ENCODE results near the gene CNPY3.

Gene CNPY3

DNA sequence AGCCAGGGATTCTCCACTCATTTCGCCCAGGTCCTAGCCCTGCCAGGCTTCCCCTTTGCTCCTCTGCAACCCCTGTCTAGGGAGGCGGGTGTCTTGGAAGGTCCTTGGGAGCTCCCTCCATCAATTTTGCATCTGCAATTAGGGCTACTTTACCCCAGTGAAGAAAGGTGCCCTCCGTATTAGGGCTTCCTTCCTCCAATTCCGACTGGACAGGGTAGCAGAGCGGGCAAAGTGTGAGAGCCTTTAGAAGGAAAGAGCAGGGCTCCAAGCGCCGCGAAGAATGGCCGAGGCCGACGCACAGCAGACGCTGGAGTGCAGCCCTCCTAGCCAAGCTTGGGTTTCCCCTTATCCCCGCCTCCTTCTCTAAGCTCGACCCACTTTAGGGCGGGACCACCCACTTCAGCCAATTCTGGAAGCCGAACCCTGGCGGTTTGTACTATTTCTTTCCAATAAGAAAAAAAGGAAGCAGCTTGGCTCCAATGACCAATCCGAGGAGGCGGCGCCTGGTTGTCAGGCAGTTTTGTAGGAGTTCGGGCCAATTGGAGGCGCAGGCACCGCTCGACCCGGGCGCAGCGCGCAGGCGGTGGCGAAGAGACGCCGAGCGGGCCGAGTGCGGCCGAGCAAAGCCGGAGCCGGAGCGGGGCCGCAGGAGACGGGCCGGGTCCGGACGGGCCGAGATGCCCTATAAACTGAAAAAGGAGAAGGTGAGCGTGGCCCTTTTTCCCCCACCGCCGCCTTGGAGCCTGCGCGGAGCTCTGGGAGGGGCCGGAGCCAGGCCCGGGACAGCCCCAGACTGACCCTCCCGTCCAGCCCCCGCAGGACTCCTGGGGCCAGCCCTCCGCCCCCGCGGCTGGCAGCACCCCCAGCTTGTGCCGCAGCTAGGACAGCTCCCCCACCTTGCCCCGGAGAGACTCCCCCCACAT, 55.0 kb downstream of the CNPY3 start, which contains the start of gene PPP2R5D (continued):
- TF ChIP-seq KLF9 (tag by site-specific recombination; IDR thresholded peaks at IDR 0.05; ENCODE audit: low read depth) (no peak), GLIS2 (tag by site-specific recombination; IDR thresholded peaks at IDR 0.05) (peak; percentile 89), ZNF221 (tag by site-specific recombination; IDR thresholded peaks at IDR 0.05; ENCODE audit: borderline replicate concordance) (no peak), ZNF404 (tag by site-specific recombination; IDR thresholded peaks at IDR 0.05) (no peak), ZNF501 (tag by site-specific recombination; IDR thresholded peaks at IDR 0.05) (0 out of 2 replicates have a peak, but pooled peaks have one; percentile 19), ZNF664 (tag by site-specific recombination; IDR thresholded peaks at IDR 0.05) (no peak), ZNF560 (tag by site-specific recombination; IDR thresholded peaks at IDR 0.05; ENCODE audit: borderline replicate concordance) (no peak), ZNF670 (tag by site-specific recombination; IDR thresholded peaks at IDR 0.05; ENCODE audit: low read depth) (no peak), ZNF16 (tag by site-specific recombination; IDR thresholded peaks at IDR 0.05; ENCODE audit: low read depth) (no peak), ZNF37A (tag by site-specific recombination; IDR thresholded peaks at IDR 0.05) (no peak), SCRT2 (tag by site-specific recombination; IDR thresholded peaks at IDR 0.05) (no peak), MYNN (tag by site-specific recombination; IDR thresholded peaks at IDR 0.05; ENCODE audit: borderline replicate concordance) (no peak), ZNF335 (tag by site-specific recombination; conservative IDR thresholded peaks at IDR 0.05) (peak; percentile 70), ZNF558 (tag by site-specific recombination; IDR thresholded peaks at IDR 0.05) (no peak), SP3 (tag by site-specific recombination; IDR thresholded peaks at IDR 0.05) (peak; percentile 74)
- TF ChIP-seq, protein P1, sequence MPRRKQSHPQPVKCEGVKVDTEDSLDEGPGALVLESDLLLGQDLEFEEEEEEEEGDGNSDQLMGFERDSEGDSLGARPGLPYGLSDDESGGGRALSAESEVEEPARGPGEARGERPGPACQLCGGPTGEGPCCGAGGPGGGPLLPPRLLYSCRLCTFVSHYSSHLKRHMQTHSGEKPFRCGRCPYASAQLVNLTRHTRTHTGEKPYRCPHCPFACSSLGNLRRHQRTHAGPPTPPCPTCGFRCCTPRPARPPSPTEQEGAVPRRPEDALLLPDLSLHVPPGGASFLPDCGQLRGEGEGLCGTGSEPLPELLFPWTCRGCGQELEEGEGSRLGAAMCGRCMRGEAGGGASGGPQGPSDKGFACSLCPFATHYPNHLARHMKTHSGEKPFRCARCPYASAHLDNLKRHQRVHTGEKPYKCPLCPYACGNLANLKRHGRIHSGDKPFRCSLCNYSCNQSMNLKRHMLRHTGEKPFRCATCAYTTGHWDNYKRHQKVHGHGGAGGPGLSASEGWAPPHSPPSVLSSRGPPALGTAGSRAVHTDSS (tag by site-specific recombination; IDR thresholded peaks at IDR 0.05), result no peak
- TF ChIP-seq, protein P2, sequence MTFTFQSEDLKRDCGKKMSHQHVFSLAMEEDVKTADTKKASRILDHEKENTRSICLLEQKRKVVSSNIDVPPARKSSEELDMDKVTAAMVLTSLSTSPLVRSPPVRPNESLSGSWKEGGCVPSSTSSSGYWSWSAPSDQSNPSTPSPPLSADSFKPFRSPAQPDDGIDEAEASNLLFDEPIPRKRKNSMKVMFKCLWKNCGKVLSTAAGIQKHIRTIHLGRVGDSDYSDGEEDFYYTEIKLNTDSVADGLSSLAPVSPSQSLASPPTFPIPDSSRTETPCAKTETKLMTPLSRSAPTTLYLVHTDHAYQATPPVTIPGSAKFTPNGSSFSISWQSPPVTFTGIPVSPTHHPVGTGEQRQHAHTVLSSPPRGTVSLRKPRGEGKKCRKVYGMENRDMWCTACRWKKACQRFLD (tag by site-specific recombination; IDR thresholded peaks at IDR 0.05), result no peak
- TF ChIP-seq, protein P3, sequence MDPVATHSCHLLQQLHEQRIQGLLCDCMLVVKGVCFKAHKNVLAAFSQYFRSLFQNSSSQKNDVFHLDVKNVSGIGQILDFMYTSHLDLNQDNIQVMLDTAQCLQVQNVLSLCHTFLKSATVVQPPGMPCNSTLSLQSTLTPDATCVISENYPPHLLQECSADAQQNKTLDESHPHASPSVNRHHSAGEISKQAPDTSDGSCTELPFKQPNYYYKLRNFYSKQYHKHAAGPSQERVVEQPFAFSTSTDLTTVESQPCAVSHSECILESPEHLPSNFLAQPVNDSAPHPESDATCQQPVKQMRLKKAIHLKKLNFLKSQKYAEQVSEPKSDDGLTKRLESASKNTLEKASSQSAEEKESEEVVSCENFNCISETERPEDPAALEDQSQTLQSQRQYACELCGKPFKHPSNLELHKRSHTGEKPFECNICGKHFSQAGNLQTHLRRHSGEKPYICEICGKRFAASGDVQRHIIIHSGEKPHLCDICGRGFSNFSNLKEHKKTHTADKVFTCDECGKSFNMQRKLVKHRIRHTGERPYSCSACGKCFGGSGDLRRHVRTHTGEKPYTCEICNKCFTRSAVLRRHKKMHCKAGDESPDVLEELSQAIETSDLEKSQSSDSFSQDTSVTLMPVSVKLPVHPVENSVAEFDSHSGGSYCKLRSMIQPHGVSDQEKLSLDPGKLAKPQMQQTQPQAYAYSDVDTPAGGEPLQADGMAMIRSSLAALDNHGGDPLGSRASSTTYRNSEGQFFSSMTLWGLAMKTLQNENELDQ (tag by site-specific recombination; IDR thresholded peaks at IDR 0.05; ENCODE audit: low read depth), result no peak
- TF ChIP-seq, protein P4, sequence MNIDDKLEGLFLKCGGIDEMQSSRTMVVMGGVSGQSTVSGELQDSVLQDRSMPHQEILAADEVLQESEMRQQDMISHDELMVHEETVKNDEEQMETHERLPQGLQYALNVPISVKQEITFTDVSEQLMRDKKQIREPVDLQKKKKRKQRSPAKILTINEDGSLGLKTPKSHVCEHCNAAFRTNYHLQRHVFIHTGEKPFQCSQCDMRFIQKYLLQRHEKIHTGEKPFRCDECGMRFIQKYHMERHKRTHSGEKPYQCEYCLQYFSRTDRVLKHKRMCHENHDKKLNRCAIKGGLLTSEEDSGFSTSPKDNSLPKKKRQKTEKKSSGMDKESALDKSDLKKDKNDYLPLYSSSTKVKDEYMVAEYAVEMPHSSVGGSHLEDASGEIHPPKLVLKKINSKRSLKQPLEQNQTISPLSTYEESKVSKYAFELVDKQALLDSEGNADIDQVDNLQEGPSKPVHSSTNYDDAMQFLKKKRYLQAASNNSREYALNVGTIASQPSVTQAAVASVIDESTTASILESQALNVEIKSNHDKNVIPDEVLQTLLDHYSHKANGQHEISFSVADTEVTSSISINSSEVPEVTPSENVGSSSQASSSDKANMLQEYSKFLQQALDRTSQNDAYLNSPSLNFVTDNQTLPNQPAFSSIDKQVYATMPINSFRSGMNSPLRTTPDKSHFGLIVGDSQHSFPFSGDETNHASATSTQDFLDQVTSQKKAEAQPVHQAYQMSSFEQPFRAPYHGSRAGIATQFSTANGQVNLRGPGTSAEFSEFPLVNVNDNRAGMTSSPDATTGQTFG (tag by site-specific recombination; IDR thresholded peaks at IDR 0.05; ENCODE audit: borderline replicate concordance), result no peak
- TF ChIP-seq, protein P5, sequence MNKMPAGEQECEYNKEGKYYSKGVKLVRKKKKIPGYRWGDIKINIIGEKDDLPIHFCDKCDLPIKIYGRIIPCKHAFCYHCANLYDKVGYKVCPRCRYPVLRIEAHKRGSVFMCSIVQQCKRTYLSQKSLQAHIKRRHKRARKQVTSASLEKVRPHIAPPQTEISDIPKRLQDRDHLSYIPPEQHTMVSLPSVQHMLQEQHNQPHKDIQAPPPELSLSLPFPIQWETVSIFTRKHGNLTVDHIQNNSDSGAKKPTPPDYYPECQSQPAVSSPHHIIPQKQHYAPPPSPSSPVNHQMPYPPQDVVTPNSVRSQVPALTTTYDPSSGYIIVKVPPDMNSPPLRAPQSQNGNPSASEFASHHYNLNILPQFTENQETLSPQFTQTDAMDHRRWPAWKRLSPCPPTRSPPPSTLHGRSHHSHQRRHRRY (tag by site-specific recombination; IDR thresholded peaks at IDR 0.05), result no peak
- TF ChIP-seq, protein P6, sequence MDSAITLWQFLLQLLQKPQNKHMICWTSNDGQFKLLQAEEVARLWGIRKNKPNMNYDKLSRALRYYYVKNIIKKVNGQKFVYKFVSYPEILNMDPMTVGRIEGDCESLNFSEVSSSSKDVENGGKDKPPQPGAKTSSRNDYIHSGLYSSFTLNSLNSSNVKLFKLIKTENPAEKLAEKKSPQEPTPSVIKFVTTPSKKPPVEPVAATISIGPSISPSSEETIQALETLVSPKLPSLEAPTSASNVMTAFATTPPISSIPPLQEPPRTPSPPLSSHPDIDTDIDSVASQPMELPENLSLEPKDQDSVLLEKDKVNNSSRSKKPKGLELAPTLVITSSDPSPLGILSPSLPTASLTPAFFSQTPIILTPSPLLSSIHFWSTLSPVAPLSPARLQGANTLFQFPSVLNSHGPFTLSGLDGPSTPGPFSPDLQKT (IDR thresholded peaks at IDR 0.05; ENCODE audit: borderline replicate concordance, low read depth, low read length), result no peak
- TF ChIP-seq, protein P7, sequence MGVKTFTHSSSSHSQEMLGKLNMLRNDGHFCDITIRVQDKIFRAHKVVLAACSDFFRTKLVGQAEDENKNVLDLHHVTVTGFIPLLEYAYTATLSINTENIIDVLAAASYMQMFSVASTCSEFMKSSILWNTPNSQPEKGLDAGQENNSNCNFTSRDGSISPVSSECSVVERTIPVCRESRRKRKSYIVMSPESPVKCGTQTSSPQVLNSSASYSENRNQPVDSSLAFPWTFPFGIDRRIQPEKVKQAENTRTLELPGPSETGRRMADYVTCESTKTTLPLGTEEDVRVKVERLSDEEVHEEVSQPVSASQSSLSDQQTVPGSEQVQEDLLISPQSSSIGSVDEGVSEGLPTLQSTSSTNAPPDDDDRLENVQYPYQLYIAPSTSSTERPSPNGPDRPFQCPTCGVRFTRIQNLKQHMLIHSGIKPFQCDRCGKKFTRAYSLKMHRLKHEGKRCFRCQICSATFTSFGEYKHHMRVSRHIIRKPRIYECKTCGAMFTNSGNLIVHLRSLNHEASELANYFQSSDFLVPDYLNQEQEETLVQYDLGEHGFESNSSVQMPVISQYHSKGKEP (tag by site-specific recombination; IDR thresholded peaks at IDR 0.05), result no peak
- TF ChIP-seq, protein P8, sequence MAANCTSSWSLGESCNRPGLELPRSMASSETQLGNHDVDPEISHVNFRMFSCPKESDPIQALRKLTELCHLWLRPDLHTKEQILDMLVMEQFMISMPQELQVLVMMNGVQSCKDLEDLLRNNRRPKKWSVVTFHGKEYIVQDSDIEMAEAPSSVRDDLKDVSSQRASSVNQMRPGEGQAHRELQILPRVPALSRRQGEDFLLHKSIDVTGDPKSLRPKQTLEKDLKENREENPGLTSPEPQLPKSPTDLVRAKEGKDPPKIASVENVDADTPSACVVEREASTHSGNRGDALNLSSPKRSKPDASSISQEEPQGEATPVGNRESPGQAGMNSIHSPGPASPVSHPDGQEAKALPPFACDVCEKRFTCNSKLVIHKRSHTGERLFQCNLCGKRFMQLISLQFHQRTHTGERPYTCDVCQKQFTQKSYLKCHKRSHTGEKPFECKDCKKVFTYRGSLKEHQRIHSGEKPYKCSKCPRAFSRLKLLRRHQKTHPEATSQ (tag by site-specific recombination; IDR thresholded peaks at IDR 0.05), result no peak
- TF ChIP-seq, protein P9, sequence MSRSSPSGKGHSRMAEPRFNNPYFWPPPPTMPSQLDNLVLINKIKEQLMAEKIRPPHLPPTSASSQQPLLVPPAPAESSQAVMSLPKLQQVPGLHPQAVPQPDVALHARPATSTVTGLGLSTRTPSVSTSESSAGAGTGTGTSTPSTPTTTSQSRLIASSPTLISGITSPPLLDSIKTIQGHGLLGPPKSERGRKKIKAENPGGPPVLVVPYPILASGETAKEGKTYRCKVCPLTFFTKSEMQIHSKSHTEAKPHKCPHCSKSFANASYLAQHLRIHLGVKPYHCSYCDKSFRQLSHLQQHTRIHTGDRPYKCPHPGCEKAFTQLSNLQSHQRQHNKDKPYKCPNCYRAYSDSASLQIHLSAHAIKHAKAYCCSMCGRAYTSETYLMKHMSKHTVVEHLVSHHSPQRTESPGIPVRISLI (tag by site-specific recombination; IDR thresholded peaks at IDR 0.05), result no peak
